NCI-H226 (cell line): ENCODE results near the gene CDKL5.
"Not testable (repeated sequence)": the region's sequence is repeated elsewhere in the genome, so short reads cannot be mapped to it uniquely, and the experiment has no call there.

Experiments
- DNase-seq: peaks from one replicate; pipeline ENCODE4 v3.0.0-alpha.2; 2015

CDKL5 gene

DNA sequence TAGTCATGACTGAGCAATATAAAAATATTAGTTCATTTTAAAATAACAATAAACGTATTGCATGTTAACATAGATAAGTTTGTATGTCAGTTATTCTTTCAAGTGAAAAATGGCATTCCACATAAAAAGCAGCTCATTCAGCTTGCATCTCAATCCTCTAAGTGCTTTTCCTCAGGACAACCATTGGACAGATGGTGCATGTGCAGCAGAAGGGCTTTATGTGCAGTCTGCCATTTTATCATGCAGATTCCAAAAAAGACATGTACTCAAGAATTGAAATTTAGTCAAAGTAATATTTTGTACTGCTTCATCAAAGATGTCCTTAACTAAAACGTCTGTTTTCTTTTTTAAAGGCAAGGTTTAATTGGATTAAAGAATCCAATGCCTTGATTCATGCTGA lies 153.1 kb downstream of the CDKL5 start:
- DNase-seq = no peak

DNA sequence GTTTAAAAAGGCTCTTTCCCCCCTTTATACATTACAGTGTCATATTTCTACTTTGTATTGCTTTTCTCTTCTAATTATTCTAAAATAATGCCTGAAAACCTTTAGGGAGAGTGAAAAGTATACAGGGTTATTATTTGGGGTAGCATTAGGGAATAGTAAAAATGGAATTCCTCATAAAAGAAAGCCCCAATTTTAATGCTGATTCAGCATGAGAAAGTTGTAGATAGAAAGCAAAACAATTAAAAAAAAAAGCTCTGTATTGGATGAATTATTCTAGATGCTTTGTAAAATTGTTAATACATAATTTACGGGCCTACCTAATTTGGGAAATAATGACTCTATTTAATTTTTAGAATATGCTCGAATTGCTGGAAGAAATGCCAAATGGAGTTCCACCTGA lies 154.1 kb downstream of the CDKL5 start:
- no peak for DNase-seq

DNA sequence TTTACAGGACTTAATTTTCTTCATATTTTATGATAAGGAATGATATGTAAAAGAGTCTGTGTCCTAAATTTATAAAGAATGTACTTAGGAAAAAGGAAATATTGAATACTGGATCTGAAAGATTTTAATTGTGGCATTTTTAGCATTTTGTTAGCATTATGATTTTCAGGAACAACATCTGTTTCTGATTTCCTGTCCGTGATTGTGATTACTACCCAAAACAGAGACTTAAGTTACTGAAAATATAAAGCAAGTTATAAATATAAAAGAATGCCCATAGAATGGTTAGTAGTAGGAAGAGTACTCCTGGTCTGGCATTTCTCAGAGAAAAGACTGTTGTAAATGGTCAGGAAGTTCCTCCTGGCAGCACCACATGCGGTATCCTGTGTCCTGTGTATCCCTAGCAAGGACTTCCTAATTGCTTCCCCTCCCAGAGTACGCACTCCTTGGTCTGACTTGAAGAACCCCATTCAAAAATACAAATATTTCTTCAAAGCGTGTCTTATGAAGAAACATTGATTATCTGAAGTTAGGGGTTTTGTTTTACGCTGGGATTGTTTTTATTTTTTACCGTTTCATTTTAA lies 157.6 kb downstream of the CDKL5 start:
- no peak for DNase-seq

DNA sequence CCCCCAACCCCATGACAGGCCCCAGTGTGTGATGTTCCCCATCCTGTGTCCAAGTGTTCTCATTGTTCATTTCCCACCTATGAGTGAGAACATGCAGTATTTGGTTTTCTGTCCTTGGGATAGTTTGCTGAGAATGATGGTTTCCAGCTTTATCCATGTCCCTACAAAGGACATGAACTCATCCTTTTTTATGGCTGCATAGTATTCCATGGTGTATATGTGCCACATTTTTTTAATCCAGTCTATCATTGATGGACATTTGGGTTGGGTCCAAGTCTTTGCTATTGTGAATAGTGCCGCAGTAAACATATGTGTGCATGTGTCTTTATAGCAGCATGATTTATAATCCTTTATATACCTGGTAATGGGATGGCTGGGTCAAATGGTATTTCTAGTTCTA lies 163.9 kb downstream of the CDKL5 start:
- DNase-seq = not testable (repeated sequence)

DNA sequence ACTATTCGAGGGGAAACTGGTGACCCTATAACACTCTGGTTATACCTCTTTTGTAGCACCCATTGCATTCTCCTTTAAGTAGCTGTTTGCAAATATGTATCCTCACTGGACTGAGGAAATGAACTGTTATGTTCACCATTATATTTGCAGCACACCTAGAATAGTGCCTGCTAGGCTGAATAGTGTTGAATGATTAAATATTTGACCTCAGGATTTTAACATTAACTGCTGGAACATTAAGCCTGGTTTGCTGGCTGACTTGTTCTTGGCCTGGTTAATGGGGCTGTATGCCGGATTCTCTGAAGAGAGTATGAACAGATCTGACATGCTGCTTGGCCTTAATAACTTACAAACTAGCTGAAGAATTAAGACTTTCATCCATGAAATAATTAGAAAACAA lies 166.4 kb downstream of the CDKL5 start:
- no peak for DNase-seq

DNA sequence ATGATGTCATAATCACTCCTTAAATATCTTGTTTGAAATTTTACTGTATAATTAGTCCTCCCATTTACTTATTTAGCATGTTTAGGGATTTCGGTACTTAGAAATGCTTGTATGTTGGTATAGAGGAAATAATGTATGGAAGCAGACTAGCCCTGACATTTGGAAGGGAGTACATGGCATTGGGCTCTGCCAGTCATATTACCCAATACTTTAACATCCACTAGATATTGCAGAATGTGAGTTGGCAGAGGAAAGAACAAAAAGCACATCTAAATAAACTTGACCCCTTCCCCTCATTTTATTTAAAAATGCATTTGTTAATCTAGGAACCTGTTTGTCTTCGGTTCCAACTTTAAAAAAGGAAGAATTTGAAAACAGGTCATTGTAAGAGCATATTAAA lies 168.7 kb downstream of the CDKL5 start:
- DNase-seq = no peak

DNA sequence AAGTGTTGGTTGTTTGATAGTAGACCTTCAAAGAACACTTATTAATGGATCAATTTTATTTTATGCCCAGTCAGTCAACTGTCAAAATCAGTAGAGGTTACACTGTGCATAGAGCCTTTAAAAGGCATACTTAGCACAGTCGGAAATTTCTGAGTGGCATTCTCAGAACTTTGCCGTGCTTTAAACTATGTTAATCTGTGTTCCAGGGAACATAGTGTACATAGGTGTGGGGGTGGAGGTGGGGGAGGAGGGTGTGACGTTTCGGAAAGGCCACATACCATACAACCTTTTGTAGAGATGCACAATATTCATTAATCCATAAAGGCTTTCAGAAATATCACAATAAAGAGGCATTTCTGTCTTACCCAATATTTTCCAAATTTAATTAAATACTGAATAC lies 170.7 kb downstream of the CDKL5 start:
- DNase-seq = no peak

DNA sequence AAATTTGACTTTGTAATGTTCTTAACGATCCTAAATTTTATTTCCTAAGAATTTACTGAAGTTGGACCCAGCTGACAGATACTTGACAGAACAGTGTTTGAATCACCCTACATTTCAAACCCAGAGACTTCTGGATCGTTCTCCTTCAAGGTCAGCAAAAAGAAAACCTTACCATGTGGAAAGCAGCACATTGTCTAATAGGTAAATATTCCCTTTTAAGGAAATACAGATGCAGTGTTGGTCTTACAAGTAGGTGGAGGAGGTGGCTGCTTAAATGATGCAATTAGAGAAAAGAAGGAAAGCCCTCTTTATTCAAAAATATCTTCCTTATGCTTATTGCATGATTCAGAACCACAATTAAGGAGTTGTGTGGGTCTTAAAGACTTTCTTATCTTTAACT lies 173.0 kb downstream of the CDKL5 start:
- no peak for DNase-seq

DNA sequence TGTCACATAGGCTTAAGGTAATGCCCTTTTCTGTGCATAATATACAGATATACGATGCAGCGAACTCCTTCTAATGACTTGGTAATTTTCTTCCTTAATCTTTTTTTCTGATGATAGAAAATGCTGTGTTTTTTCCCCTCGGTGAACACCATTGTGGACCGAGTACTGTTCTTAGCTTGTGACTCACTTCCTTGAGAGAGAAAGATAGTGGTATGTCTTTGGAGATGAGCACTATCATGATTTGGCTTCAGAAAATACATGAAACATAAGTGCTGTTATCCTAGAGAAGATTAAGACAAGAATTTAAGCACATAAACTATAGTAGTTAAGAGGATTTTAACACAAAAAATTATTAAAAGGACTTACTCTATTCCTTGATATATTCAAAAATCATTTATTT lies 182.6 kb downstream of the CDKL5 start:
- DNase-seq = no peak

DNA sequence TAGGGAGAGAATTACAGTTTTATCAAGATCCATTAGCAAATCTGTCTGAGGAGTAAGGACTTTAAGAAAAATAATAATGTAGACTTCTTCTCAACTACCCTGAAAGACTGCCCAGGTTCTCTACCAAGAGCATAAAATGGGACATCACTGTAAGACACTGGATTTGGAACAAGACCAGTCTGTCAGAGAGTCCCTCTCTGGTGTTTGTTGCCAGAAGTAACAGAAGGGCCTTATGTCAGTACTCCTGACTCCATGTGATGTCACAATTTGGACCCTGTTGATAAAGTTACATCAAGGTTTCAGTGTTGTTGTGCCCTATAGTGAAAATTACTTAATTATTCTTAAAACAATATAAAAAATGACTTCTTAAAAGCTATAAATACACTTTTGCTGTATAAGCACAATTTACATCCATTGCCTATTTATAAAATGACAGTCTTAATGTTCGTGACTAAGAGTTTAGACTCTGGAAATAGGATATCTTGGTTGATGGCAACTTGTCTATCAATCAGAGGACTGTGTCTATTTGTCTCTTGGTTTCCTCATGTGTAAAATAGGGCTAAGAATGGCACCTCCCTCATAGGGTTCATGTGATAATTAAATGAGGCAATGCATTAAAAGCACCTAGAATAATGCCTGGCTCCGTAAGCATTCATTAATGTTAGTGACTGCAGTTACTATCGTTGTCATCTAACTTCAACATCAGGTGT lies 188.7 kb downstream of the CDKL5 start:
- no peak for DNase-seq

DNA sequence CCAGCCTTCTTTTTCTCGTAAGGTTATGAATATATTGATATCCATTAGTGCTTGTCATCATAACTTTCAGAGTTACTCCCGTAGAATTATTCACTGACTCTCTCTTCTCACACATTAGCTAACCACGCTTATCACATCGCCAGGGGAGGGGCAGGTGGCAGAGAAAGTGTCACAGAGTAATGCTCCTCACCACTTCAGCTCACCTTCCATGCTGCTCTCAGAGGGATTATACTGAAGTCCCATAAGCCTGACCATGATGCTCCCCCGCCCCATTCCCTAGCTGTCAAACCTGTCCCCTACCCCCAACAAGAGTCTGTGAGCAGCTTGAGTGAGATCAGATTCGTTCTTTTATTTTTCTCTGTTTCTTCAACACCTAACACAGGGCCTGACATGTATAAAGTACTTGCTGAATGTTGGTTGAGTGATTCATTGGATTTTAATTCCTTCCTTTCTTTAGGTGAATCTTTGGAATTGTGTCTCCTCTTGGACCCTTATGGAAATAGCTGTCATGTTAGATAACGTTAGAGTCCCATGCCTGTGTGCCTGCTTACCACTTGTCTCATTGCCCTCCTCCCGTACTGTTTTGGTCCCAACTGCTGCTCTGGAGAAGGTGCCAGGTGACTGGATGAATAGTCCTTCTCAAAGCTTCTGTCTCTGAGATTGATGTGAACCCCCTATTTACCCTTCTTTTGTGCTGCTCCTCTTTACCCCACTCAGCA lies 191.4 kb downstream of the CDKL5 start:
- DNase-seq = no peak

DNA sequence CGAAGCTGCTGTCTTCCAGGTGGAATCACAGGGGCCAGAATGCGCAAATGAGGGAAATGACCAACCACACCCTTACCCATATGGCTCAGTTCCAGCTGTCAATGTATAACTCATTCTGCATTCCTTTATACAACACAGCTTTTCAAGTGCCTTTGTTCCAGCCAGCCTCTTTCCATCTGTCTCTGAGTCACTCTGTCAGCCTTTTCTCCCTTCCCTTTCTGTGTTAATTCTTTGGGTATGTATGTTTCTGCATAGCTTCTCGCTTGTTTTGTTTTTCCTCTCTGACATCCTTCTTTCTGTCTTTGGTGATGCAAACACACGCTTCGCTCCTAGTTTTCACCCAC lies 192.0 kb downstream of the CDKL5 start:
- peak; percentile 39 for DNase-seq

DNA sequence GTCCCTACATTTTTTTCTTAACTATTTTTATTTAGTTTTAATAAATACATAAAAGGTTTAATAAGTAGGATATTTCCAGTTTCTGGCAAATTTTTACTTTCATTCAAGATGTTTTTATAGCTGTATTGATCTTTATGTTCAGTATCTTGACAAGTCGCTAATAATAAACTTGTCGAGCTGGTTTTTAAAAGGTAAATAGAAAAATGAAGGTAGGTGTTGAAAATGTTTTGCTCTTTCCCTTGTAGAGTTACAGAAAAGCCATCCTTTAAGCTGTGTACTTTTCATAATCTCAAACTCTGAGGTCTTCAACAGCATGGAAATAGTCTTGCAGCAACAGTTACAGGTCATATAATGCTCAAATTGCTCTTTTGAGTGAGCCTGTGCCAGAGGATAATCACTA lies 193.9 kb downstream of the CDKL5 start:
- DNase-seq = no peak

DNA sequence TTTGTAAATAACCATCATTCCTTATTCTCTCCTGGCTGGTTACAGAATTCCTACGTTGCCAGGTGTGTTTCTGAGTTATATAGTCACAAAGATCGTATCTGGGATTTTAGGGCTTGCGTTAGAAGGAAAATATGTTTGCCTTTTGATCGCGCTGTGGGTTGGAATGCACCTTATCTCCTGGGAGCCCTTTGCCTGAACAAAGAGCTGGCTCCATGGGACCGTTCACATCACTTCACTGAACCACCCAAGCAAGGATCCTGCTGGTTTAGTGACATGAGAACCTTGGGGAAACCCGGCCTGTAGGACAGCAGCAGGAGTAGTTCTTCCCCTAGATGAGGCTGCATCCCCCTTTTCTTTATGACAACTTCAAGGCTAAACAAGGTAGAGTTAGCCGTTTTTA lies 194.9 kb downstream of the CDKL5 start:
- no peak for DNase-seq

DNA sequence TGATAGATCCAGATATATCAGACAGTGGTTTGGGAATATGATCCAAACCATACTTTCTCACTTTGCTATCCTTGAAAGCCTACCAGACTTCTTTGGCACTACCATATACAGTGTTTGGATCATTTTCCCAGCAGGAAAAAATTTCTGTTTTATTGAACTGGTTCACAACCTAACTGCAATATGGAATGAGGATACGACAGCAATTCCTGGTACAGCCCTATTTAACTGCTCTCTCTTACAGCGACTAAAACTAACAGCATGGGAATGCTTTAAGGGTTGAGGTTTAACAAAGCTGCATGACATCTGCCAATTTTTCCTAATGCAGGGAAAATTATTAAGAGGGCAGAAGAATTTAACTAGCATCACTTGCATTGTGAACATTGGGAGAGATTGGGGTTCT lies 199.2 kb downstream of the CDKL5 start:
- no peak for DNase-seq

DNA sequence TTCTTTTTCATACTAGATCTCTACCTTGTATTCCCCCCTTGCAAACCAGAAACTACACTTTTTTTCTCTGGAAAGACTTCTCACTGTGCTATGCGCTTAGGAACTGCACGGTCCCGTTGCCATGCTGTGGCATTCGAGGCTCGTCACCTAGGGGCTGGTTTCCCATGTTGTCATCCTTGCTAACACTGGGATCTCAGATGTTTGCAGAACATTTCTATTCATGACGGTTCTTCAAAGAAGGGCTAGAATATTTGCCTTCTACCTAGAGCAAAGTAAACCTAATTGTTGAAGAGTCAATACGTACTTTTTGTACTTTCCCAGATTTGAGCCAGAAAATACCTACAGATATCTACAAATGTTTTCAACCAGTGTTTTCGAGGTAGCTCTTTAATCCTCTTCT lies 205.5 kb downstream of the CDKL5 start:
- DNase-seq = no peak

DNA sequence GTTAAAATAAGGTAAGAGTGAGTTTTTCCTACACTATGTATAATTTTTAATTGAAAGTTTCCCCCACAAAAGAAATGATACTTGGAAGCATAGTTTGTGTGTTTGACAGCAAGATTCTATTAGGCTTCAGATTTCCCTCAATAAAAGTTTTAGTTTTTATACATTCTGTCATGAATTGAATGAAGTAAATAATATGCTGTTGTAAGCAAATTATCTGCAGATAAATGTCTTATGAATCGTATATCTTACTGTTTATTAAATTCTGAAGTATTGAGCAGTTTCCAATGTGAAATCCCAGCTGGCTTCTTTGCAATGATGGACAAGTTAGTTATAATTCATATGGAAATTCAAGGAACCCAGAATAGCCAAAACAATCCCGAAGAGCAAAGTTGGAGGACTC lies 213.0 kb downstream of the CDKL5 start:
- no peak for DNase-seq

DNA sequence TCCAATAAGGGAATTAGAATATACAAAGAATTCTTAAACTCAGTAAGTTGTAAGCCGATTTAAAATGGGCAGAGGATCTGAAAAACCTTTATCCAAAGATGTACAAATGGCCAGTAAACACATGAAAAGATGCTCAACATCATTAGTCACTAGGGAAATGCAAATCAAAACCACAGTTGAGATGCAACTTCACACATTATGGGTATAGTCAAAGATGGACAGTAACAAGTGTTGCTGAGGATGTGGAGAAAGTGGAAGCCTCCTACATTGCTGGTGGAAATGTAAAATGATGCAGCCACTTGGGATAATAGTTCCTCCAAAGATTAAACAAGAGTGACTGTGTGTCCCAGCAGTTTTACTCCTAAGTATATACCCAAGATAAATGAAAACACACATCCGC lies 213.9 kb downstream of the CDKL5 start:
- no peak for DNase-seq

DNA sequence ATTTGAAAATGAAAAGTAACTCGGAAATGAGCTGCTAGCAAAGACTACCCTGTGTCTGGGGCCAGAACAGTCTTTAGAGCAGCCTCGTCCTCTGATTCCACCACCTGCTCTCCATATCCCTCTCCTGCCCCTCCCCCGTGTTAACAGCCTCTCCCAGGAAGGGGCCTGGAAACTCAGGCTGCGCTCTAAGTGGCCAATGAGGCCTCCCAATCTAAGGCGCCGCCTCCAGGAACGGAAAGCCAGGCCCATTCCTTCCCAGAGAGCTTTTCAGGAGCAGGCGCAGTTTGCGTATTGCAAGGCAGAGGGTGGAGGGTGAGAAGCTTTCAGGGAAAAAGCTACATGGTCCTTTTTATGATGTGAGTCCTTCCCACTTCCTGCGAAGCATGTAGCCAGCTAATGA lies 215.3 kb downstream of the CDKL5 start:
- DNase-seq = no peak

DNA sequence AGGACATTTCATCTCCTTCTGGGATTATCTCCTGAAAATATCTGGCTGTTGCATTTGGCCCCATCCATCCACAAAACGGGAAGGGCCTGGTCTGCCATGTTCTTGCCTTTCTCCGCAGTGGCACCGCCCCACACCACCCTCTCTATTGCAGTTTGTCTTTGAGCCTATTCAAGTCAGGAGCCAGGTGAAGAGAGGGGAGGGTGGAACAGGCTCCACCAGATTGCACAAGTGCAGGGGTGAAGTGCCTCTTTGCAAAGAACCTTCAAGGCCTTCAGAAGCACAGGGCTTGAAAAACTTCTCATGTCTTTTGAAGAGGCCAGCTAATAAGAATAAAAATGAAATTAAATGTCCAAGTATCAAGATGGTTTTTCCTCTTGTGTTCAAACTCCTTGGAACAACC lies 217.8 kb downstream of the CDKL5 start:
- no peak for DNase-seq

DNA sequence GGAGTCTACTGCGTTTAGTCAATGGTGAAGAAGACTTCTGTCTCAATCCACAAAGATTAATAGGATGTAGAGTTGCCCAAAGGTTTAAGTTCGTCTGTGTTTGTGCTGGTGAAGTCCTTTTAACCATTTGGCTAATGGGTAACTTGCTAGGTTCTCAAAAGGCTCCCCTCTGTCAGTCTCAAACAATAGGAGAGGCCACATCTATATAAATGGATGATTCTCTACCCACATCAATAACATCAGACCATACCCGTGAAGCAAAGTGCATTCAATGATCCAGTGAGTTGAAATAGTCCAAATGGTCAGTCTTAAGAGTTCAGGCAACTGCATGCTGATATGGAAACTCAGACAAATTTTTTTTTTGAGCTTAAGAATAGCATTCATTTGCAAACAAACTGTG lies 218.4 kb downstream of the CDKL5 start:
- DNase-seq = no peak

DNA sequence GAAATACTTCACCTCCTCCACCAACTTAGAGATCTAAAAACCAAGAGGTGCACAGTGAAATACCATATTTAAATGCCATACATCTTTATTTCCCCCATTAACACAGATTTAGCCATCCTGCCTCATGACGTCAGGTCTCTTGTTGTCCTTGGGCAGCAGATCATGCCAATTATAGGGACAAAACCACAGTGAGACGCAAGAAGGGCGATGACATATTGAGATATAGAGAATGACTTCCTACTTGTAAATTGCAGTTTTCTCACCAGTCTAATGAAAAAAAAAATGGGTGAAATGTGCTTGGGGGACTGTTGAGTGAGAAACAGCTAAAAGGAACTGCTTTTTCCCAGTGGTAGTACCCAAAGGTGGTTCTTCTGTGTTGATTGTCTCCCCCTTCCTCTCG lies 222.2 kb downstream of the CDKL5 start:
- DNase-seq = no peak

DNA sequence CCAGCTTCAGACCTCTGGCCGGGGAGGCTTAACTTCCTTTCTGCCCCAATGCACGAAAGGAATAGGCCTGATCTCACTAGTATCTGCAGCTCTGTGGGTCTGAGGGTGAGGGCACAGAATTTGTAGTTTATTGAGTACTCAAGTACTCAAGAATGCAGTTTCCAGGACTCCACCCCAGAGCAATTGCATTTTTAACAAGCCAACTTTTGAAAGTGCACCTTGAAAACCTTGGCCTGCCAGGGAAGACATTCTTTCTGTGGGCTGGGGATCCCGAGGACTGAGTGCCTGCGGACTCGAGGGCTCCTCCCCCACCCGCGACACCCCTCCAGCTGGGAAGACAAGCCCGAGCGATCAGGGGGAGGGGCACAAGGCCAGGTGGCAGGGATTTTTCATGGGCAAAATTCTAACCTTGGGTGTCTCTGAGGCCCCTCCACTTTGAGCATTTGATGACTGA lies 224.1 kb downstream of the CDKL5 start:
- DNase-seq = no peak

DNA sequence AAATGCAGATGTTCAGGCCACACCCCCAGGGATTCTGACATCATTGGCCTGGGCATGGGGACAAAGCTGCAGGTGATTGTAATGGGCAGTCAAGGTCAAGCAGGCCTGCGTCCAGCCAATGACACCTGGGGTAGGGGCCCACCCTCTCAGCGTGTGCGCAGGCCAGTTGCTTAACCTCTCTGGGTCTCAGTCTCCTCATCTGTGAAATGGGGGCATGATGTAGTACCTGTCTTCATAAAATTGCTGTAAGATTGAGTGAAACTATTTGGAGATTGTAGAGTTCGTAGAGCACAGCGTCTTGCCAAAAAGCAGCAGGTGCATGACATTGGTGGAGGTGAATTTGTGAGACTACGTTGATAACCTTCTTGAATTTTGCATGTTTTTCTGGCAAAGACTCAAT lies 225.3 kb downstream of the CDKL5 start:
- DNase-seq = no peak

DNA sequence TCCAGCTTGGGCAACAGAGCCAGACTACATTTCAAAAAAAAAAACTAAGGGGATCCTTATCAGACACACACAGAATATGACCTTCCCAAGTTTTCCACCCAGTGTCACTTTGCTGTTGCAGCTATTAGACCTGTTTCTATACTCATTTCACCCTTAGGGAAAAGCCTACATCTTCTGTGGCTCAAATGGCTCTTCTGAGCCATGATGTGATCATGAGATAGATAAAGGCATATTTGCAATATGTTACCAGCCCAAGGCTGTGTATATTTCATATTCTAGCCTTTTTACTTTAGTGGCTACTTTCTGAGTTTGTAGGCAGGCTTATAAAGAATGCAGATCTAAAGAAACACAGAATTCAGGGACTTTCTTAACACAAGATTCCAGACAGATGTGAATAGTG lies 227.2 kb downstream of the CDKL5 start:
- no peak for DNase-seq
